SK-N-SH treated with all-trans-retinoic acid at 6 μM for 48 hours (cell line): Measurements from ENCODE around the gene HMGB4.

Source experiments
- ARNTL ChIP-seq: fragments of 450-650 bp; formaldehyde crosslinking; IDR thresholded peaks from 2 replicates; pipeline ENCODE4 v1.5.0; 2020; ENCODE audit warnings: low read depth, mild to moderate bottlenecking, moderate library complexity, borderline replicate concordance
- CREB5 ChIP-seq: fragments of 250-450 bp; sonication (Bioruptor Pico); IDR thresholded peaks from 2 replicates; pipeline ENCODE4 v1.5.1; 2020; ENCODE audit warnings: low read depth, mild to moderate bottlenecking, moderate library complexity
- CSRNP3 ChIP-seq: fragments of 250-450 bp; sonication (Bioruptor Pico); IDR thresholded peaks from 2 replicates; pipeline ENCODE4 v1.5.1; 2021; ENCODE audit warnings: mild to moderate bottlenecking, moderate library complexity
- POU6F1 ChIP-seq: fragments of 250-450 bp; sonication (Bioruptor Pico); IDR thresholded peaks from 2 replicates; pipeline ENCODE4 v1.8.0; 2021; ENCODE audit warnings: low read depth, mild to moderate bottlenecking, moderate library complexity, borderline replicate concordance
- SNAI2 ChIP-seq: fragments of 250-450 bp; sonication (Bioruptor Pico); IDR thresholded peaks from 2 replicates; pipeline ENCODE4 v1.5.0; 2020; ENCODE audit warnings: mild to moderate bottlenecking, moderate library complexity
- TF ChIP-seq, protein P1 (sequence below): fragments of 250-450 bp; sonication (Bioruptor Pico); IDR thresholded peaks from 2 replicates; pipeline ENCODE4 v1.8.0; 2020; ENCODE audit warnings: mild to moderate bottlenecking, moderate library complexity, borderline replicate concordance

GRCh38 chr1:33823401-33823800 lies 40.5 kb upstream of the HMGB4 start:
- TF ChIP-seq POU6F1 (CRISPR knock-in tag) (no peak), CSRNP3 (CRISPR knock-in tag) (no peak), SNAI2 (CRISPR knock-in tag) (no peak), ARNTL (CRISPR knock-in tag) (no peak), CREB5 (no peak)
- TF ChIP-seq, protein P1, sequence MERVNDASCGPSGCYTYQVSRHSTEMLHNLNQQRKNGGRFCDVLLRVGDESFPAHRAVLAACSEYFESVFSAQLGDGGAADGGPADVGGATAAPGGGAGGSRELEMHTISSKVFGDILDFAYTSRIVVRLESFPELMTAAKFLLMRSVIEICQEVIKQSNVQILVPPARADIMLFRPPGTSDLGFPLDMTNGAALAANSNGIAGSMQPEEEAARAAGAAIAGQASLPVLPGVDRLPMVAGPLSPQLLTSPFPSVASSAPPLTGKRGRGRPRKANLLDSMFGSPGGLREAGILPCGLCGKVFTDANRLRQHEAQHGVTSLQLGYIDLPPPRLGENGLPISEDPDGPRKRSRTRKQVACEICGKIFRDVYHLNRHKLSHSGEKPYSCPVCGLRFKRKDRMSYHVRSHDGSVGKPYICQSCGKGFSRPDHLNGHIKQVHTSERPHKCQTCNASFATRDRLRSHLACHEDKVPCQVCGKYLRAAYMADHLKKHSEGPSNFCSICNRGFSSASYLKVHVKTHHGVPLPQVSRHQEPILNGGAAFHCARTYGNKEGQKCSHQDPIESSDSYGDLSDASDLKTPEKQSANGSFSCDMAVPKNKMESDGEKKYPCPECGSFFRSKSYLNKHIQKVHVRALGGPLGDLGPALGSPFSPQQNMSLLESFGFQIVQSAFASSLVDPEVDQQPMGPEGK (CRISPR knock-in tag) = no peak
